ENCODE measurements around the gene RPL38.

The RPL38 gene

GRCh38 chr17:74203439-74204240, at the start of gene RPL38 (continued):
- 0 out of 2 replicates have a peak, but pooled peaks have one; percentile 15 for TF ChIP-seq PRDM4 (tag by site-specific recombination; IDR thresholded peaks at IDR 0.05)
- peak; percentile 58; the same call in 1 of the 2 replicates for TF ChIP-seq ZNF645 (tag by site-specific recombination; IDR thresholded peaks at IDR 0.05)
- peak; percentile 91 for TF ChIP-seq SP7 (tag by site-specific recombination; IDR thresholded peaks at IDR 0.05)
- peak; percentile 70; the same call in 1 of the 2 replicates for TF ChIP-seq PATZ1 (tag by site-specific recombination; IDR thresholded peaks at IDR 0.05)
- peak; percentile 59 for TF ChIP-seq ZNF654 (tag by site-specific recombination; IDR thresholded peaks at IDR 0.05; ENCODE audit: low read depth)
- peak; percentile 48; the same call in 1 of the 2 replicates for TF ChIP-seq ZBTB20 (tag by site-specific recombination; IDR thresholded peaks at IDR 0.05)
- TF ChIP-seq ZNF202 (tag by site-specific recombination; IDR thresholded peaks at IDR 0.05; ENCODE audit: borderline replicate concordance): no peak
- TF ChIP-seq HOXD13 (CRISPR knock-in tag; IDR thresholded peaks at IDR 0.05; ENCODE audit: borderline replicate concordance): peak; percentile 85; the same call in 1 of the 2 replicates
- TF ChIP-seq ZNF169 (tag by site-specific recombination; IDR thresholded peaks at IDR 0.05): no peak
- peak; percentile 95 for TF ChIP-seq ZNF362 (tag by site-specific recombination; IDR thresholded peaks at IDR 0.05)
- no peak for TF ChIP-seq ZNF792 (tag by site-specific recombination; IDR thresholded peaks at IDR 0.05)
- no peak for TF ChIP-seq ZNF350 (tag by site-specific recombination; IDR thresholded peaks at IDR 0.05)
- TF ChIP-seq ZNF664 (tag by site-specific recombination; IDR thresholded peaks at IDR 0.05): peak; percentile 49; the same call in 1 of the 2 replicates
- TF ChIP-seq ZNF398 (tag by site-specific recombination; IDR thresholded peaks at IDR 0.05): peak; percentile 79
- TF ChIP-seq ZNF843 (tag by site-specific recombination; IDR thresholded peaks at IDR 0.05): peak; percentile 81
- TF ChIP-seq ZFHX2 (tag by site-specific recombination; conservative IDR thresholded peaks at IDR 0.05): peak; percentile 89
- 0 out of 2 replicates have a peak, but pooled peaks have one; percentile 49 for TF ChIP-seq ZNF558 (tag by site-specific recombination; IDR thresholded peaks at IDR 0.05)
- TF ChIP-seq ZFP37 (tag by site-specific recombination; IDR thresholded peaks at IDR 0.05): peak; percentile 97
- TF ChIP-seq ZNF639 (tag by site-specific recombination; IDR thresholded peaks at IDR 0.05): peak; percentile 99
- peak; percentile 32; the same call in 1 of the 2 replicates for TF ChIP-seq ZNF600 (tag by site-specific recombination; IDR thresholded peaks at IDR 0.05)
- TF ChIP-seq ZNF514 (tag by site-specific recombination; IDR thresholded peaks at IDR 0.05): no peak
- TF ChIP-seq ZNF423 (tag by site-specific recombination; IDR thresholded peaks at IDR 0.05): no peak
- TF ChIP-seq KLF17 (tag by site-specific recombination; IDR thresholded peaks at IDR 0.05): peak; percentile 97
- TF ChIP-seq KLF10 (tag by site-specific recombination; IDR thresholded peaks at IDR 0.05): 0 out of 2 replicates have a peak, but pooled peaks have one; percentile 44

Data from HEK293 (cell line).